ENCODE results near the gene SBSN.

The SBSN gene

DNA sequence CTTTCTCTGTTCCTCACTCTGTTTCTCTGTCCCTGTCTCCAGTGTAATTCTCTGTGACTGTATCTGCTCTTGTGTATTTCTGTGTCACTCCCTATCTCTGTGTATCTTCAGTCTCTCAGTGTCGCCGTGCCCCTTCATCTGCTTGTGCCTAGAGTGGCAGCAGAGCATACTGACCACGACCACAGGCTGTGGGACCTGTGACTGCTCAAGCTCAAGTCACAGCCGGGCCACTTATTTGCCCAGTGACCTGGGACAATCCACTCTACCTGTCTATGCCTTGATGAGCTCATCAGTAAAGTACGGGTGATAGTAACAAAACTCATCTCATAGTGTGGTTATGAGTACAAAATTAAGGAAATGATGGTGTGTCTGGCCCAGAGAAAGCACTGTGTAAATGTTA lies 26.0 kb upstream of the SBSN start:
- no peak for DNase-seq

DNA sequence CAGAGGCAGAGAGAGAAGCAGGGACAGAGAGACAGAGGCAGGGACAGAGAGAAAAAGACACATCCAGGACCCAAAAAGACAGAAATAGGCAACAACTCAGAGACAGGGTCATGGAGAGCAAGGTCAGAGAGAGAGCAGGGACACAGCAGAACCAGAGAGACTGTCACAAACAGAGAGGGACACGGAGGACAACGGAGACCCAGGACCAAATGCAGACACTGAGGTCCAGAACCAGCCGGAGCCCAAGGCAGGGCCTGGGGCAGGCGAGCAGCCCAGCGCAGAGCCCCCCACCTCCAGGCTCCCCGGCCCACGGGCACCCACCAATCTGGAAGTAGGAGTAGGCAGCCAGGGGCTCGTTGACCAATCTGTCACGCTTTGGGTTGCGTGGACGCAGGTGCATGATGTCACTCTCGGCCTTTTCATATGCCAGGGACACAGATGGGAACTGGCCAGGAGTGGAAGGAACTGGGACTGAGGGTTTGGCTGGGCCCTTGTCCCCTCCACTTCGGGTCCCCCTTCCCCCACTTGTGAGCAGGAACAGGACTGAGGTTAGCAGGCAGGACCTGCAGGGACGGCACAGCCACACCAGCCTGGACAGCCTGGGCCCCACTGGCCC lies 25.4 kb upstream of the SBSN start:
- DNase-seq, result no peak

DNA sequence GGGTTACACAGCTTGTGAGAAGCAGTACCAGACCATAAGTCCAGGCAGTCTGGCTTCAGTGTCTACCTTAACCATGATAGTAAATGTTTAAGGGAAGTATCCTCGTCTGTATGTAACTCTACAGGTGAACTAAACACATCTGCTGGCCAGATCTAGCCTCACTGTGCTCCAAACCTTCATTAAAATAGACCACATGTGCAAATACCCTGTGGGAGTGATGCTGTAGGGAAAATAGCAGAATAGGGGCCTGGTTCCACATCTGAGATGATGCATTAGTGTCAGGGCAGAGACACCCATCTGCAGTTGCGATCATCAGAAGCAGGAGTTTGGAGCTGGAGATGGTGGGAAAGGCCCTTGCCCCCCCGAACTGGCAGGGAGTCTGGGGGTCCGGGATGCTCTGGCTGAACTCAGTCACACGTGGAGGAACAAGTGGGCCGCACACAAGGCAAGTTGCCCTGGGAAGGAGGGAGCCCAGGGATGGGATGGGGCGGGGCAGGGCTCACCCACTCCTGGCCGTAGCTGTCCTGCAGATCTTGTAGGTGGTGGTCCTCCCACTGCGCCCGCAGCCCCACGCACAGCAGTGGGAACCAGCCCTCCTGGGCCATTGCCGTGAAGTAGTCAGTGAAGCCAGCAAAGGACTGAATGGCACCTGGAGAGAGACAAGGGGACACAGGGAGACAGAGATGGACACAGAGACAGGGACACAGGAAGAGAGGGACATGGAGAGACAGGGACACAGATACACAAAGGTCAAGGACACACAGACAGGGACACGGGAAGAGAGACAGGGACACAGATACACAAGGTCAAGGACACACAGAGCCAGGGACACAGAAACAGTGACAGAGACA lies 24.6 kb upstream of the SBSN start:
- DNase-seq, result no peak

DNA sequence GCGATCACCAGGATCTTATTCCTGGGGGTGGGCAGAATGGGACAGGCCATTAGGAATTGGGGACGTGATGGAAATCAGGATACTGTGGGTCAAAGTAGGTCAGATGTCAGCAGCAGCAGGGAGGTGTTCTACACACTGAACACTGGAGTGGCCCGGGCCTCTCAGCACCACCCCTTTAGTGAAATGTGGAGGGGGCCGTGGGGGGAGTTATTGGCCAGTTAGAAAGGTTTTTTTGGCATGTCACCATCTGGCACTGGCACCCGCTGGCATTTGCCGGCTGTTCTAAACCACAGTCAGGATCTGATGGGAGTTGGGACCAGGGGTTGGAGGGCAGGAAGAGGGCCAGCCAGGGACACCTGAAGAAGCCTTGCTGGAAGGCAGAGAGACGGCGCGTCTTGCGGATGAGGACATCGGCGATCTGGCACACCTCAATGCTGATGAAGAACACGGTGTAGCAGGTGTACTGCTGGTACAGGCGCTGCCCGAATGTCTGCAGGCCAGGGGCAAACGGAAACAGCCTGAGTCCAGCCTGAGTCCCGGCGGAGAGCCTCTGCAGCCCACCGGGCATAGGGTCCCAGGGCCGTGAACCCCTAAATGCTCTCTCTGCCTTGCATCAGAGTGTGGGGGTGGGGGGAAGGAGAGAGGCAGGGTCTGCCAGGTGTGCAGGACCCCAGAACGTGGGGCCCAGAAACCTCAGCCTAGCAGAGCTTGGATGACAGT lies 23.1 kb upstream of the SBSN start:
- DNase-seq, result no peak

DNA sequence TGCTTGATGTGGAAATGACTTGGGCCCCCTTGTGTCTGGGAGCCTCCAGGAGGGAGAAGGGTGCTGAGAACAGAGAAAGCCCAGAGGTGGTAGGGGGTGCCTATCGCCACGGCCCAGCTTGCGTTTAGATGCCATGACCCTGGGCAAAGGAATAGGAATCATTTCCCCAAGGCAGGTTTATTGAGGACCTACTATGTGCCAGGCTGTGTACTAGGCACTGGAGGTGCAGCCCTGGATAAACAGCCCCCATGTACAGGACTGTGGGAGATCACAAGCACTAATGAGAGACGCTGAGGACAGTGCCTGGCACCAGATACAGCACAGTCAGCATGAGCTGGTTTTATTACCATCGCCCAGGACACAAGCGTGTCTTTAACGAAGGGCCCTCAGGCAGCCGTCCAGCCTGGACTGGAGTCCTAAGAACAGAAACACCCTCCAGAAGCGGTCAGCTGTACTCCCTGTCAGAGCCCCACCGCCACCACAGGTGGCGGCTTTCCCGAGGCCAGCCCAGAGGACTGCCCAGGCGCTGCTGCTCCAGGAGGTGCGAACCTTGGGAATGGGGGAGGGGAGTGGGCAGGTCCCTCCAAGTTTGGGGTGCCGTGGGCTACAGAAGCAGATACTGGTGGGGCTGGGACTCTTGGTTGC lies 21.9 kb upstream of the SBSN start:
- no peak for DNase-seq

DNA sequence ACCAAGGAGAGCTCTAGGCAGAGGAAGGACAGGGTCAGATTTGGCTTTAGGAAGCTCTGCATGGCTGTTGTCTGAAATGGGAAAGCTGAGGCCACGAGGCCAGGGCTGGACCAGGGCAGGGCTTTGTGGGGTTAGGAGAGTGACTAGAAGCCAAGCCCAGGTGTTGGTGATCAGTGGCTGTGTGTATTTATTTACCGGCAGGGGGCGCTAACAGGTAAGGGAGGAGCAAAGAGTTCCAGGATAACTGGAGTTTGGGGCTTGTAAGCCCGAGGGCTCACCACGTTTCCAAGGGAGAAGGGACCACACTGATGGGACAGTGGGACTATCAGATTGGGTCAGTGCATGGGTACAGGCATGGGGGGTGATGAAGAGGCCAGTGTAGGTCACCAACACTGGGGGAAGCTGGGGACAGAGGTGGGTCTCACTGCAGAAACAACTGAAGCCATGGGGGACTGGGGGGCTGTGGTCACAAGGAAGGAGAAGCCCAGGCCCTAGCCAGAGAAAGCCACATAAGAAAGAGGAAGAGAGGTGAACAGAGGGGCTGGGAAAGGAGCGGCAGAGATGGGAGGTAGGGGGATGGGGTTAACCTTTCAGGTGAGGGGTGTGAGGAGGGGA lies 21.2 kb upstream of the SBSN start:
- peak; percentile 35 to 41 for DNase-seq

DNA sequence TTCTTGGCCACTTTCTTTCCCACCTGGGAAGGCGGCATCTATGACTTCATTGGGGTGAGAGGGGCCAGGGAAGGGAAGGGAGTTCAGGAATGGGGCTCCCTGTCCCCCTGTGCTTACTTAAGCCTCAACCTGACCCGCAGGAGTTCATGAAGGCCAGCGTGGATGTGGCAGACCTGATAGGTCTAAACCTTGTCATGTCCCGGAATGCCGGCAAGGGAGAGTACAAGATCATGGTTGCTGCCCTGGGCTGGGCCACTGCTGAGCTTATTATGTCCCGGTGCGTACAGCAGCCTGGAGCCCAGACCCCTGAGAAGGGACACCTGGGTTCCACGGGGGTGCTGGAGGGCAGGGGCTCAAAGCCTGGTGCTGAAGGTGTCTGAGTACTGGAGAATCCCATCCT lies 18.4 kb upstream of the SBSN start:
- no peak for DNase-seq

DNA sequence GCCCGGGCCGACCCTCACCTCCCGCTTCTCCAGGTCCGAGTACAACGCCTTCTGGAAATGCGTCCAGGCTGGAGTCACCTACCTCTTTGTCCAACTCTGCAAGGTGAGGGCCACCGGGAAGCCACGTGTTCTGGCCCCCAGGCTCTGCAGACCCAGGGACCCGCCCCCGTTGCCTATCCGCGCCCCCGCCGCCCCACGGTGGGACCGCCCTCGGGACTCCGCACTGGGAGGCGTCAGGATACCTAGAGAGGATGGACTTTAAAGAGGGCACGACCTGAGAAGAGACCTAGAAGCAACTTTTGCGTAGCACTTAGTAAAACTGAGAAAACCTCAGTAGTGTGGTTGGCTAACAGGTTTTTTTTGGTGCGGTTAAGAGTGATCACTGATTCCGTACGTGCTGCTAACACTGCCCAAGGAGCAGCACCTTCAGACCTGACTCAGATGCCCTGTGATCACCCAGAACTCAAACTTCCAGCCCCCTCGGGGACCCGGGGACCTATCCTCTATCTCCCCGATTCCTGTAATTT lies 17.8 kb upstream of the SBSN start:
- peak in 1 of 2 experiments; percentile 14 for DNase-seq

DNA sequence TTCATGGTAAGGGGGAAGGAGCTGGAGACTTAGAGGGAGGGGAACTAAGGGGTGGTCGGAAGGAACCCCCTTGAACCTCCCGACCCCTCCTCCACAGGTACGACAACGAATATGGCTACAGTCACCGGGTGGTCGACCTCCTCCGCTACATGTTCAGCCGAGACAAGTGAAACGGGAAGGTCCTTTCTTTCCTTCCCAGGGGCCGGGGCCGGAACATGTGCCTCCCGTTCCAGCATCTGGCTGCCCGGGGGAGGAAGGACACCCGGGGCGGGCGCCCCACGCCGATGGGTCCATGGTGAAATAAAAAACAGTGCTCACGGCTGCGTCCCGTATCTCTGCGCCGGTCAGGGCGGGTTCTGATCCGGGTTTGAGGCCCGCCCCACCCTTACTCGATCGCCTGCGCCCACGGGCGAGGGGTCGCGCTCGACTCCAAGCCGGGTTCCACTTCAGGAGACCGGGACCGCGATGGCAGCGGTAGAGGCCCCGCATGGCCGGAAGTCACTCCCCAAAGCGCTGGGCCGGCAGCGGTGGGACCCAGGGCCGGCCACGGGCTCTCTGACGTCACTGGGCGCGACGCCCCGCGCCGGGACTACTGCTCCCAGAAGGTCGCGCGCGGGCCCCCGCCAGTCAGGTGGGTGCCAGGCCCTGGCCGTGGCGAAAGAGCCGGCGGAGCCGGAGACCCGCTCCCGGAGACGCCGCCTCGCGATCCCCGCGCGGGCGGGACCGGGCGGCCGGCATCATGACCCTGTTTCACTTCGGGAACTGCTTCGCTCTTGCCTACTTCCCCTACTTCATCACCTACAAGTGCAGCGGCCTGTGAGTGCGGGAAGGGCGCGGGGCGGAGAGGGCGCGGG lies 17.1 kb upstream of the SBSN start, which contains the start of gene TMEM147:
TMEM147 (plus strand) TSS at position 626 of the 854 bp plus-strand sequence; CDS start at position 740, 114 bp downstream.
- peak; percentile 42 to 78 for DNase-seq

DNA sequence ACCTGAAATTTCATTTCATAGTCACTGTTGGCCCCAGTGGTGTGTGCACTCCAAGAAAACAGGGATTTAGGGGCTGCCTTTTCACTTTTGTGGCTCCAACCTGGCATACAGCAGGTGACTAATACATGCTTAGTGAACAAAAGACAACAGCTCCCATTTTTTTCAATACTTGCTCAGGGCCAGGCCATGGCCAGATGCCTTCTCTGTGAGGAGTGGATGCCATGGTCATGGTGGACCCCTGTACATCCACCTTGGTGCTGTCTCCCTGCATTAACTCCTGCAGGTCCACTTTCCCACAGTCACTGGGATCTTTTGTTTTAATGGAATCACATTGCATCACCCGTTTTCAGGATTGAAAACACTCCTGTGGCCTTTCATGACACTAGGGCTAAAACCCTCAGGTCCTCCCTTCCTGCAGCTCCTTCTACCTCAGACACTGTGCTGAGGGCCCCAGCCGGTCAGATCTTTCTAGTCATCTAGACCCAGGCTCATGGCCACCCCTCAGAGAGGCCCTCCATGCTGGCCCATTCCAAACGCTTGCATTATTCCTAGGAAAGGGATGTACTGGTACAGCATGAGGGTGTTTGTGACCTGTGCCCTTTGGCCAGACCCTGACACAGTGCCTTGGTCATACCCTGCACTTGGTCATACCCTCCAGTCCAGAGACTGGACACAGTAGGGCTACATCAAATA lies 16.1 kb upstream of the SBSN start:
- no peak for DNase-seq

DNA sequence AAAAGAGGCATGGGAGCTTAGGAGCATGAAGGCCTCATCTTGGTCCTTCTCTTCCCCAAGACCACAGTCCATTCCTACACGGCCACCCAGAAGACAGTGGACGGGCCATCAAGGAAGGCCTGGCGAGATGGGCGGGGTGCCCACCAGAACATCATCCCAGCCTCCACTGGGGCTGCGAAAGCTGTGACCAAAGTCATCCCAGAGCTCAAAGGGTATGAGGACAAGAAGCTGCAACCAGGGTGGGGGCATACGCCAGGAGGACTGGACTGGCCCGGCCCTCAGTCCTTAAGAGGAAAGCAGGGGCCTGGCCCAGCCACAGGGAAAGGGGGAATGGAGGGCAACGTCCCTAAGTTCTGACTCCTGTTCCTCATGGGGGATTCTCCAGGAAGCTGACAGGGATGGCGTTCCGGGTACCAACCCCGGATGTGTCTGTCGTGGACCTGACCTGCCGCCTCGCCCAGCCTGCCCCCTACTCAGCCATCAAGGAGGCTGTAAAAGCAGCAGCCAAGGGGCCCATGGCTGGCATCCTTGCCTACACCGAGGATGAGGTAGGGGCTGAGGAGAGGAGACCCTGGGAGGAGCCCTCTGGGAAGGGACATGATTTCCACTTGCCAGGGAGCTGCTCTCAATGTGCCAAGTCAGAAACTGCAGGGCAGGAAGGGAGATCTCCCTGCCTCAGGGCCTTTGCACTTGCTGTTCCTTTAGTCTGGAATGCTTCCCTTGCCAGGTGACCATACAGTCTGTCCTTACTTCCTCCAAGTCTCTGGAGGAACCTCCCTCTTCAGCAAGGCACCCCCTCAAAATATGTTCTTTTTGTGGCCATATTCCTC lies 15.4 kb upstream of the SBSN start:
- no peak for DNase-seq

DNA sequence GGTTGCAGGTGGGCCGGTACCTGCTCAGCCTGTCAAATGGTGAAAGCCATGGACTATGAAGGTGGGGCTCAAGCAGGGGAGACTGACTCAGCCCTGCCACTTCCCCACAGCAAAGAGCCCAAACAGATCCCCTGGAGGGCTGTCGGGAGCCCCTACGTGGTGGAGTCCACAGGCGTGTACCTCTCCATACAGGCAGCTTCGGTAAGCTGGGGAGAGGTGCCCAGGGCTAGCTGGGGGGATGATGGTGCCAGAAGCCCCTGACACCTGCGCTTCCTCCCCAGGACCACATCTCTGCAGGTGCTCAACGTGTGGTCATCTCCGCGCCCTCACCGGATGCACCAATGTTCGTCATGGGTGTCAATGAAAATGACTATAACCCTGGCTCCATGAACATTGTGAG lies 14.1 kb upstream of the SBSN start:
- no peak for DNase-seq

DNA sequence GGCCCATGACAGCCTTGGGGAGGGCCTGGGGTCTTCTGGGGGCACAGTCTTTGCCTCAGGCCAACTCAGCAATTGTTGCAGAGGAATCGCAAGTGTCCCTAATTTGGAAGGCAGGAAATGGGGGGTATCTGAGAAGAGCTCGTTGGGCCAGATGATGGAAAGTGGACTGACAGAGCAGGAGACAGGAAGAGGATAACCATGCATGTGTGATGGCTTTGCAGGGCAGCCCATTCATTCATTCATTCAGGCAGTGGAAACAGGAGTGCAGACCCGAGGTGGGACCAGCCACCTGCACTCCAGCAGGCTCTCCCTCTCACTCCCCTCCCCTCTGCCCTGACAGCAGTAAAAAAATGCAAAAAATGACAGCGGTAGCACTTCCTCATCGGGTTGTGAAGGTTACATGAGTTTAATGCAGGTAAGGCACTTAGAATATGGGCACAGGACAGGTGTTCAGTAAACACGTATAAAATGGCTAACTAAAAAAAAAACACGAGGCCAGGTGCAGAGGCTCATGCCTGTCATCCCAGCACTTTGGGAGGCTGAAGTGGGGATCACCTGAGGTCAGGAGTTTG lies 12.3 kb upstream of the SBSN start:
- no peak for DNase-seq

DNA sequence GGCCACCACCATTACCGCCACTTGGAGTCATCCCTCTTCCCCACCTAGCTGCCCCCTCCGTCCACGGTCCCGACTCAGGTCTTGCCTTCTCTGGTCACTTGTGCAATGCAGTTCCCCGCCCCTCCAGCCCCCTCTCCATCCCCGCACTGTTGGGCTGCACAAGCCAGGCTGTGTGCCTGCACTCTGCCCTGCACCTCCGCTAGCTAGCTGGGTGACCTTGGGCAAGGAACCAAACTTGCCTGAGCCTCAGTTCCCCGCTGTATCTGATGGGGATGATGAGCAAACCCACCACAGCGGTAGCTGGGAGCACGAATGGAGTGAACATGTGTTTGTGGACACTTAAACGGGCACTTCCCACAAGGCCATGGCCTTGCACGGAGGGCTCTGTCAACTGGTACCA lies 11.7 kb upstream of the SBSN start:
- no peak for DNase-seq

DNA sequence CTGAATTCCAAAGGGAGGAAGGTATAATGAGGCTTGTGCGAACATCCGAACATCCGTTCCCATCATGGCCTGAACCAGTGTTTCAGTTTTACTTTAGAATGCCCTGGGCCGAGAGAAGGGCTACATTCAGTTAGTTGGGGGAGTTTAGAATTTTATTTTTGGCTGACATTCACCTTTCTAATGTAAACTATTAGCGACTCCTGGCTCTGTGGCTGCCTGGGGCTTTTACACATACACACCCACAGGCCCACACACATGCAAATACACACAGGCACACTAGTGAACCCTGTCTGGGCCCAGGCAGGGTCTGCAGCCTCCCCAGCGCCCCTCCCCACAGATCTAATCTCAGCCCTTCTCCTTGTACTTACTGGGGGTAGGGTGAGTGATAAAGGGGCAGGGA lies 11.2 kb upstream of the SBSN start:
- no peak for DNase-seq

DNA sequence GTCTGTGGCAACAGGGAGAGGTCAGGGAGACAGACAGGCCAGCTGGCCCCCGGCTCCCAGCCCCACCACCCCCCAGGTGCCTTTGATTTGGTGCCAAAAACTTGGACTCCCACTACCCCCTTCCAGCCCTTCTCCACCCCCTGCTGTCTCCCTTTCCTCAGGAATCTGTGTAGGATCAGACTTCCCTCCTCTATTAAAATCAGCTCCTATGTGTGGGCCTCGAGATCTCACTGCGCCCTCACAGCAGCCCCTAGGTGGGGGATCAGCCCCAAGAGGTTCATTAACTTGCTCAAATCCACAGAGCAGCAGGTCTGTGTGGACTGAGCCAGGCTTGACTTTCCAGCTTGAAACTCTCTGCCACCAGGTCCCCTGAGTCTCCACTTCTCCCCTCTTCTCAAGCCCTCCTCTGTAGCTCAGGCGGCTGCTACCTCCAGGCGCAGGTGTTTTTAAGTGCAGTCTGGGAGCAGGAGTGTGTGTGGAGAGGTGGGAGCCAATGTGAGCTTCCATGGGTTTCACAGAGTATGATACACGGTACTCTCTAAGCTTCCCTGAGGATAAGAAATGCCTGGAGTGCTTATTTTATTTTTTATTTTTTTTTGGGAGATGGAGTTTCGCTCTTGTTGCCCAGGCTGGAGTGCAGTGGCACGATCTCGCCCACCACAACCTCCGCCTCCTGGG lies 6.8 kb upstream of the SBSN start:
- no peak for DNase-seq

DNA sequence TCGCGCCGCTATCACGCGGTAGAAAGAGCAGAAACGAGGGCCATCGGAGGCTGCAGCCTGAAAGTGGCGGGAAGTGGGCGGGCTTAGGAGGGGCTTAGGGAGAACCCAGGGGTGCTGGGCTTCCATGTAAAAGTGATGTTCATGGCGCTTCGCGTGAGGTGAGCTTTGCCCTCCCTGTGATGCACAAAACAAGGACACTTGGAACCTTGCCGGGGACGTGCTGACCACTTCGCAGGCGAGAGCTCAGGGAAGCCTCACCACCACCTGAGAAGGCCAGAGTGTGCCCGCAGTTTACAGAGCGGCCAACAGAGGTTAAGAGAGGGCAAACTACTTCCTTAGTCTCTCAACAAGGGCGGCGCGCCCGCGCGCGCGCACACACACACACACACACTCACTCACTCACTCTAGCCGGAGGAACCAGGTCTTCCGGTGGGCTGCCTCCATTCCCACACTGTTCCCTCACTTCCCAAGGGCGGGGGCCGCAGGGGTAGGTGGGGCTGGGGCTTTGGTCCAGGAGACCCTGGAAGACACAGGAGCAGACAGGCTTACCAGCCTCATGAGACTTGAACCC lies 5.8 kb upstream of the SBSN start:
- DNase-seq, result no peak

DNA sequence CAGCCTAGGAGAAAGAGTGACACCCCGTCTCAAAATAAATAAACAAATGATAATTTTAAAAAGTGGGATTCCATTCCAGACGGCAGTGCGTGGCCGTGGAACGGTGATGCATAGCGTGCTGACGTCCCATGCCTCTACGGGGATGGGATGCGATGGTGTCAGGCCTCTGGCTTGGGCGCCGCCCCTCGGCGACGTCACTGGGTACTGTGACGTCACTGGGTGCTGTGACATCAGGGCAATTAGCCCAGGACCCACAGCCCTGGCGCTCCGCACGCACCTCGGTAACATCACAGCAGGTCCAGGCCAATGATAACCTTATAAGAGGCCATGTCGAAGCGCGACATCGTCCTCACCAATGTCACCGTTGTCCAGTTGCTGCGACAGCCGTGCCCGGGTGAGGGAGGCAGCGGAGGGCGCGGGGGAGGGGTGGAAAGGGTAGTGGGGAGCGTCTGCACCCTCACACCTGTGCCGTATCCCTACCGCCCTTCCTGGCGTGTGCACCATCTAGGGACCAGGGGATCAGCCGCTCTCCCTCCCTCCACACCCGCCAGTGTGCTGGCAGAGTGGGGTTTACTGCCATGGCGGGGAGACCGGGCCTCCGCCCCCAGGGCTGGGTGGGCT lies 5.2 kb upstream of the SBSN start, which contains the start of gene GAPDHS:
GAPDHS (plus strand) TSS at position 256 of the 621 bp plus-strand sequence; CDS start at position 328, 72 bp downstream.
- DNase-seq, result no peak
